GM19238 (cell line): ENCODE measurements around the gene ZNF207.
A peak's percentile ranks its signal among the peaks of the same experiment; 100 is the strongest.
"Not testable (repeated sequence)": the region's sequence is repeated elsewhere in the genome, so short reads cannot be mapped to it uniquely, and the experiment has no call there.

Experiments
- DNase-seq: peaks from one replicate; pipeline ENCODE4 v3.0.0; 2011; ENCODE audit warnings: low spot score; ENCODE audit not compliant: insufficient read length

Gene ZNF207

GRCh38 chr17:32335046-32335445, 14.9 kb upstream of the ZNF207 start:
- DNase-seq, result no peak

- no peak for DNase-seq
Observed at GRCh38 chr17:32335687-32336086, 14.3 kb upstream of the ZNF207 start.

GRCh38 chr17:32341141-32341856, 8.7 kb upstream of the ZNF207 start:
- DNase-seq, result no peak

GRCh38 chr17:32341857-32342602, 7.9 kb upstream of the ZNF207 start, which contains the start of gene C17orf75:
Gene C17orf75 (minus strand): TSS chr17:32342173. CDS start chr17:32342139, 34 bp downstream.
- peak; percentile 64 for DNase-seq

GRCh38 chr17:32342603-32343325, 7.2 kb upstream of the ZNF207 start:
- DNase-seq, result no peak

- no peak for DNase-seq
Observed at GRCh38 chr17:32345951-32346600, 3.9 kb upstream of the ZNF207 start.

- no peak for DNase-seq
Observed at GRCh38 chr17:32348483-32348800, 1.5 kb upstream of the ZNF207 start.

- DNase-seq, result no peak
Observed at GRCh38 chr17:32349503-32349853, 479 bp upstream of the ZNF207 start.

- DNase-seq, result no peak
Observed at GRCh38 chr17:32350666-32351418, 885 bp downstream of the ZNF207 start.

- DNase-seq, result not testable (repeated sequence)
Observed at GRCh38 chr17:32352734-32353133, 2.8 kb downstream of the ZNF207 start.

- DNase-seq, result no peak
Observed at GRCh38 chr17:32355649-32356377, 5.9 kb downstream of the ZNF207 start.

GRCh38 chr17:32356378-32356743, 6.4 kb downstream of the ZNF207 start:
- no peak for DNase-seq

- DNase-seq, result no peak
Observed at GRCh38 chr17:32356750-32357149, 6.8 kb downstream of the ZNF207 start.

GRCh38 chr17:32357615-32358014, 7.7 kb downstream of the ZNF207 start:
- DNase-seq, result no peak

GRCh38 chr17:32361270-32361669, 11.3 kb downstream of the ZNF207 start:
- DNase-seq, result no peak

- no peak for DNase-seq
Observed at GRCh38 chr17:32370426-32370825, 20.5 kb downstream of the ZNF207 start.

- no peak for DNase-seq
Observed at GRCh38 chr17:32382526-32383223, 32.7 kb downstream of the ZNF207 start.

GRCh38 chr17:32383926-32384434, 34.0 kb downstream of the ZNF207 start:
- DNase-seq, result no peak

GRCh38 chr17:32385121-32385520, 35.2 kb downstream of the ZNF207 start:
- DNase-seq, result no peak

GRCh38 chr17:32385971-32386370, 36.0 kb downstream of the ZNF207 start:
- no peak for DNase-seq
